ENCODE measurements around the gene FBXW9. TPM values are rescaled to one million over a fixed set of nuclear protein-coding genes. Genes with fewer than 3 reads are reported as not detected.
A peak's percentile ranks its signal among the peaks of the same experiment; 100 is the strongest.

The FBXW9 gene
- total RNA-seq (2021; ENCODE audit: unreplicated experiment) (12.4 TPM), Bru-seq, nascent RNA (percentile 61 among the genes with signal in this experiment), BruChase-seq, experiment 1, labeled RNA remaining after a 2-hour chase (percentile 70 among the genes with signal in this experiment), BruChase-seq, experiment 2, labeled RNA remaining after a 6-hour chase (percentile 67 among the genes with signal in this experiment)
- polyA plus RNA-seq (2012; ENCODE audit: insufficient read length): 15.2 TPM
- long read RNA-seq, transcript FBXW9-201 (10 exons, 1,738 nt): major isoform, 20 of 30 reads
- long read RNA-seq, partial matches to known transcripts: 3 of 30 reads
- long read RNA-seq, other reads (novel, unspliced or antisense): 7 of 30 reads

- peak; percentile 88 for ATAC-seq
- Histone ChIP-seq H3K27me3 (ENCODE audit: control insufficient read depth, insufficient read depth, low read length) (no peaks in the 10 kb centered on the region), H3K36me3 (ENCODE audit: control insufficient read depth, insufficient read depth, low read length) (peaks cover 5% of the 10 kb centered on the region; the same call in 1 of the 2 replicates), H3K27ac (ENCODE audit: low read length) (peak within 1 kb of the TSS; percentile 84), H3K4me1 (ENCODE audit: control insufficient read depth, insufficient read depth, low read length) (peaks cover 5% of the 10 kb centered on the region; the same call in 1 of the 2 replicates), H3K9me3 (ENCODE audit: control insufficient read depth, insufficient read depth, low read depth, low read length) (no peaks in the 10 kb centered on the region), H3K4me3 (ENCODE audit: low read depth in 2 of 2, low read length in 2 of 2) (peak within 1 kb of the TSS; percentile 60 to 69)
- POLR2A ChIA-PET: interaction anchor here (0.8 kb wide), 1 partner anchor 15 kb away, joined by 23 read pairs; the partner anchor contains the start of gene DHPS
- BruUV-seq (replicated peaks): no TSS peak
- CTCF ChIA-PET: no interaction called here
- peak; percentile 94 for TF ChIP-seq POLR2AphosphoS5 (IDR thresholded peaks at IDR 0.05; ENCODE audit: low read depth, low read length)
- TF ChIP-seq SIN3A (IDR thresholded peaks at IDR 0.05; ENCODE audit: borderline replicate concordance, insufficient read depth, low read depth, low read length): peak; percentile 99
- no peak for TF ChIP-seq REST (IDR thresholded peaks at IDR 0.05; ENCODE audit: insufficient read depth in 1 of 2, low read depth in 2 of 2, low read length in 1 of 2)
- no peak for TF ChIP-seq TCF7L2 (IDR thresholded peaks at IDR 0.05; ENCODE audit: low read depth, low read length)
- no peak for TF ChIP-seq CTCF (IDR thresholded peaks at IDR 0.05)
- DNase-seq (ENCODE audit: low read depth, low spot score): peak; percentile 61
- in situ Hi-C loops (cut with HindIII; ENCODE audit: low pct_unique_long_range_greater_than_20kb, low sequenced_read_pairs): no loop called here
- intact Hi-C loops (cut with micrococcal nuclease; ENCODE audit: unreplicated experiment): no loop called here
These were observed at the start of gene FBXW9 for GRCh38 chr19:12696366-12697335. Gene FBXW9, minus strand, starts transcription at chr19:12696631. Its CDS starts 50 bp downstream, at chr19:12696581.

- CTCF ChIA-PET: no interaction called here
- TF ChIP-seq CTCF (IDR thresholded peaks at IDR 0.05) (no peak), TCF7L2 (IDR thresholded peaks at IDR 0.05; ENCODE audit: low read depth, low read length) (no peak), POLR2AphosphoS5 (IDR thresholded peaks at IDR 0.05; ENCODE audit: low read depth, low read length) (no peak), REST (IDR thresholded peaks at IDR 0.05; ENCODE audit: insufficient read depth in 1 of 2, low read depth in 2 of 2, low read length in 1 of 2) (no peak)
- Histone ChIP-seq H3K9me3 (ENCODE audit: control insufficient read depth, insufficient read depth, low read depth, low read length) (no peaks in the 10 kb centered on the region), H3K4me1 (ENCODE audit: control insufficient read depth, insufficient read depth, low read length) (peaks cover 4% of the 10 kb centered on the region), H3K27ac (ENCODE audit: low read length) (no peak overlapping the region), H3K27me3 (ENCODE audit: control insufficient read depth, insufficient read depth, low read length) (no peaks in the 10 kb centered on the region), H3K36me3 (ENCODE audit: control insufficient read depth, insufficient read depth, low read length) (no peaks in the 10 kb centered on the region), H3K4me3 (ENCODE audit: low read depth in 2 of 2, low read length in 2 of 2) (no peak overlapping the region)
- ATAC-seq: no peak
- intact Hi-C loops (cut with micrococcal nuclease; ENCODE audit: unreplicated experiment) (no loop called here), in situ Hi-C loops (cut with HindIII; ENCODE audit: low pct_unique_long_range_greater_than_20kb, low sequenced_read_pairs) (no loop called here)
- DNase-seq (ENCODE audit: low read depth, low spot score): no peak
- POLR2A ChIA-PET: interaction anchor here (0.6 kb wide), 1 partner anchor 20 kb away, joined by 8 read pairs; no protein-coding TSS in a partner anchor
- BruUV-seq (replicated peaks): no TSS peak
These were observed 48.9 kb upstream of the FBXW9 start for GRCh38 chr19:12745166-12745897.

Measured in Panc1 (cell line).